Retina (tissue), 1 donor: ENCODE data around the gene ALS2CL.

ENCODE experiments used
- DNase-seq: peaks from one replicate; pipeline ENCODE4 v3.0.0-alpha.2; 2016

ALS2CL gene

DNA sequence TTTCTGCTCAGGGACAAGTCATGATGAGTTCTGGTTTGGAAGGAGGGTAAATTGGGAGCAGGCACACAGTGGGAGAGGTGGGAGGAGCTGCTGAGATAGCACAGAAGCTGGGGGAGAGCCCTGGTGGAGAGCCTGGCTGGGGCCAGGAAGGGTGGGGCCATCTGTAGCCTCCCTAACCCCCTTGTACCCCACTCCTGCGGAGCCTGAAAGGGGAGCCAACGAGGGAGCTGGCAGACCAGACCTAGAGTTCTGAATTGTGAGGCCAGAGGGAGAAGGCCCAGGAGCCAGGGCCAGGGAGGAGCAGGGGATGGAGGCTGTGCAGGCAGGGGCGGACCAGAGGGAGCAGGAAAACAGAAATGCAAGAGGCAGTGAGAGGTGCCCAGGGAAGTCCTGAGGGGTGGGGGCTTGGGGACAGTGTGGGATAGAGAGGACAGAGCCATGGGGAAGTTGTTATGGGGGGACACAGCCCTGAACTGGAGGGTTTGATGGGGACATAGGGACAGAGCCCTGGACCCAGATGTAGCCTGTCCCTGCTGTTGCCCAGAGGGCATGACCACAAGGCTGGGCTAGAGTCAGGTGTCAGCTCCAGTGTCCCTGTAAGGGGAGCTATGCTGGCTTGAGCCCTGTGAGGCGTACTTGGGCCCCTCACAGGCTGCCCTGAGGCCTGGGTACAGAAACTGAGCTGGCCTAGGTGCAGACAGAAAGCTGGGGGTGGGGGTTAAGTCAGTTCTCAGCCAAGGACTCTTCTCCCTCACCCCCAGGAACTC is 8.9 kb upstream of the ALS2CL start:
- DNase-seq: no peak

DNA sequence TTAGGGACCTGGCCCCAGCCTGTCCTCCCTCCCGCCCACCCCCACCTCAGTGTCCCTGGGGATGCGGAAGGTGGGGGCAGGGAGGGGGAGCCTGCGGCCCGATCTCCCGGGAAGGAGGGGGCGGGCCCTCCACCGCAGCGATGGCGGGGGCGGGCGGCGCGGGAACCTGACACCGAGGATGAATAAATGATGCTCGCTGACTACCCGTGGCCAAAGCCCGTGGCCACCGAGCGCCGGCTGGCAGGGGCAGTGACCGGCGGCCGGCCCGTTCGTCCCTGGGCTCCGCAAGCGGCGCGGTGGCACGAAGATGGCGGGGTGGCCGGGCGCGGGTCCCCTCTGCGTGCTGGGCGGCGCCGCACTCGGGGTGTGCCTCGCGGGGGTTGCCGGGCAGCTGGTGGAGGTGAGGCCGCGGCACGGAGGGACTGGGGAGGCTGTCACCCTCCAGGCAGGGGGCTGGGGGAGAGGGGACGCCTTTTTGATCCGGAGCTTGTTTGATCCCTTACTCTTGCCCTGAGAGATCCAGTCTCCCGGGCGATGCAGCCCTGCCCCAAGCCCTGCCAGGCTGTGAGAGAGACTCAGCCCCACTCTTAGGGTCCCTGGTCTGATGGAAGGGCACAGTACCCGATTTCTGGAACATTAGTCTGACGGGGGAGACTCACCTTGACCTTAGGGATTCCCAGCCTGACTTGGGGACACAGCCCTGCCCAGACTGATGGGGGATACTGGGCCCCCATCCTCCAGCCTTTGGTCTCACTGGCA is 7.9 kb upstream of the ALS2CL start, which contains the start of gene TMIE:
TSS of gene TMIE (plus strand) at position 212 of the 759 bp plus-strand sequence. CDS start at position 308, 96 bp downstream.
- peak; percentile 57 for DNase-seq

DNA sequence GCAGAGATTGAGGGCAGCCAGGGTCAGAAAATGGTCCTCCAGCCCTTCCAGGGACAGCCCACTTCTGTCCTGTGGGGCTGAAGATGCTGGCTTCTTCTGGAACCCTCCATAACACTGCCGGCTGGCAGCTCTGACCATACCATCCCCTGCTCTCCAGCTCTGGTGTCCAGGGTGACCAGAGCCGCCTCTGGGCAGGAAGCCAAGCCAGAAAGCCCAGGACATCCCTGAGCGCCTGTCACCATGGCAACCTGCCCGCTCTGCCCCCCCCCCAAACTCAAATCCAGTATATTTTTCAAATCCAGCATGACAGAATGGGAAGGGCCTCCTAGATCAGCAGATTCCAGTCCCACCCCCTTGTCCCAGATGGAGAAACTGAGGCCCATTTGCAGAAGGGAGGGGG is 7.3 kb upstream of the ALS2CL start:
- peak; percentile 76 for DNase-seq

DNA sequence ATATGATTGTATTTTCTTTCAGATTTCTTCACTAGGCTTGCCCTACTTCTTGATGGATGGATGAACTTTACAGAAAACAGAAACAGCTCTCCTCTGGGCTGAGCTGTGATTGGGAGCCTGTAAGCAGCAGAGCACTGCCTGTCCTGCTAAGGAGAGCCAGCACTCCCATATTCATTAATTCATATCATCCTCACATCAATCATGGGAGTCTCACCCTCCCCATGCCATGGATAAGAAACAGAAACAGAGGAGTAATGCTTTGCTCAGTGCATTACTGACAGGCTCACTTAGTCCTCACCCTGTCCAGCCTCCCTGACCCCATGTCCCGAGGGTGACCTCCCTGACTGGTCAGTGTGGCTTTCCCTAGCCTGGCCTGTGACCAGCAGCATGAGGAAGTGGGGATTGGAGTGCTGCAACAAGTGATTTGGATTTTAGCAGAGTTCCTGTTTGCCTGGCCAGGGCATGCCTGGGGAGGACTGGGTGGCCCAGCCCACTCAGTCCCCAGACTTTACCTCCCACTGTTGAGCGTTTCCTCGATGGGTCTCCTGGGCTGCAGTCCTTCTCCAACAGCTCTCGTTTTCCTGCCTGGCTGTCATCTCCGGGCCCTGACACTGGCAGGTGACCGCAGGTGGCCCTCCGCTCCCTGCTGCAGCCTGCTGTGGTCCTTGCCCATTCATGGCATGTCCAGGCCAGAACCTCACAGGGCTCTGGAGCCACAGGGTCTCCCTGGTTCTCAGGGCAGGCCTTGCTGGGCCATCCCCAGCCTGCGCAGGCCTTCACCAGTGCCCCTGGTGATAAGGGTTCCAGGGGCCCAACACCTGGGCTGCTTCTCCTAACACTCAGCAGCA is 6.4 kb upstream of the ALS2CL start:
- peak; percentile 33 for DNase-seq

DNA sequence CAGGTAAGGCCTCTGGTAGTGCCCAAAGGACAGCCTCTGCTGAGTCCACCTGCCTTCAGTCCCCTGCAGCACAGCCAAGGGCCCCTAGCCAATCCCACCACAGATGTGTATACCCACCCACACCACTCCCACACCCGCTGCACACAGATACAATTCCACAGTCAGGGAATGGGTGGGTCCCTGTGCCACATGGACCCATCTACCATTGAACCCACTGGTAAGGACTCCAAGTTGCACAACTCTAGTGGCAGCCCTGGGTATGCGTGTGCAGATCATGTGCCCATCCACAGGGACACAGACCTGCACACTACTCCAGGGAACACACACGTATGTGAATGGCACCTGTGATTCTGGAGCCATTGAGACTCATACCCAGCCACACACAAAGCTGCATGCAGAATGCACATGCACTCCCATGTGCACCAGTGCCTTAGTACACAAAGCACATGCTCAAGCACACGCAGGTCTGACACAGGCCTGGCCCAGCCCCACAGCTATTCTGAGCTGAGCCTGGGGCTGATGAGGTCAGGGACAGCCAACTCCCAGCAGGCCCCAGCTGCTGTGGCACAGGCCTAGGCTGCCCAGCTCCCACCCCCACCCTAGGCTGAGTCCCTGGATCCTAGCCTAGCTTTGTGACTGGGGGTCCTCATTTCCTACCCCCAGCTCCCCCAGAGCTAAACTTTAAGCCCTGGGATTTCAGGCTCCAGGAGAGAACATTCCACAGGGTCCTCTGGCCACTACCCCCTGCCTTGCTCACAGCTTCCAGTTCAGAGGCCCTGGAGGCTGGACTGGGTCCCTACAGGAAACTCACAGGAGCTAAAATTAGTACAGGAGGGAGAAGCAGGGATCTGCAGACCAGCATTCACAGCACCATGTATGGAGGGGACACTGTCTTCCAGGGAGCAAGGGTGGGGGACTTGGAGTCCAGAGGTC is 2.7 kb upstream of the ALS2CL start:
- no peak for DNase-seq

DNA sequence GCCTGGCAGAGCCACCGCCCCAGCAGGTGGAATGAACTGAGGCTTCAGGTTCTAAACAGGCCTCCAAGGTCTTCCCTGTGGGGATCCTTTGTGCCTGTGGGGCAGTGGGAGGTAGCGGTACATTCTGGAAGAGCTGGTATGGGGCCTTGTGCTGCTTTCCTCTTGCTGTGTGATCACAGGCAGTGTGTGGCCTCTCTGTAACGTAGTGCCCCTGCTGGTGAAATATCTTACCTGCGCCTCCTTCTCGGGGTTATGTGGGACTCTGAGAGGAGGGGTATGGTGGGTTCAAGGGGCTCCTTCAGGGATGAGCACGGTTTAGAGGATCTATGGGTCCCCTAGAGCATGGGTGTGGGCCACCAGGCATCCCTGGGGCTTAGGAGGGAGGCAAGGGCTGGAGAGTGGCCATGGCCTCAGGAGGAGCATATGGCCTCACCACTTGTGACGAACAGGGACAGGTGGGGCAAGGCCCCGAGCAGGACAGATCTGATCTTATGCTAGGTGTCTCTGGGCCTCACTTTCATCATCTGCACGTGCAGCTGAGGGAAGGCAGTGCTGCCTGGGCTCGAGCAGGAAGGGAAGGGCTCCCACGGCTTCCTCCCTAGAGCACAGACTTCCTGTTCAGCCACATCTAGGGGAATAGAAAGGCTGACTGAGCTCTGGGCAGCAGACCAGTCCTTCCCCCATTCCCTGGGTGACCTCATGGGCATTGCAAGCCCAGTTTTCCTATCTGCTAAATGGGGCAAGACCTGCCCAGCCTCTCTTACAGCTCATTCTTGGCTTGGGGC is 1.9 kb upstream of the ALS2CL start:
- DNase-seq: peak; percentile 48

DNA sequence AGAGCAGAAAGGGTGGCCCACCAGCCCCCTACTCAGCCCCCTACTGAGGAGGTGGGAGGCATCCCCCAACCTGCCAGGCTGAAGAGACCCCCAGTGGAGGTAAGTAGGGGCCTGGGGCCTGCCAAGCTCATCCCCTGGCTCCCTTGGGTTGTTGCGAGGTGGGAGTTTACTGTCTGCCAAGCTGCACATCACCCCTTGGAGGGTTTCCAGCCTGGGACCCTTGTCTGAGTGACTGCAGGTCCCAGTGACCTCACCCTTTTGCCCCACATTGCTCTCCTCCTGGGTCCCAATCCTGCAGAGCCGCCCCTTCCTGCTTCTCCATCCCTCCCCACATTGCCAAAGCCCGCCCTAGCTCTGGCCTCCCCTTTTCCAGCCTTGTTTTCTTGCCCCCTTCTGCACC is 1.0 kb upstream of the ALS2CL start:
- no peak for DNase-seq

DNA sequence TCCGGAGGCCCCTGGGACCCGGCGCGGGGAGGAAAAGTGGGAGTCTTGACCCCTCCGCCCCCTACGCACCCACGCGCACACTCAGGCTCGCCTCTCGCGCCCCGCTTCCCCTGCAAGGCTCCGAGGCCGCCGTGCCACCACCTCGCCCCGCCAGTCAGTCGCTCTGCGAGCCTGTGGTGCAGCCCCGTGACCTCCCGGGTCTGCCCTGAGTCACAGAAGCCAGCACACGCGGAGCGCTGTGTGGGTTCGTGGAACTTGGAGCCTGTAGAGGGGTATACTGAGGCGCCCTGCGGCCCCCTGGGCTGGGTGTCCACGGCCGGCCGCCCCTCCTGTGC is 380 bp upstream of the ALS2CL start:
- peak; percentile 63 for DNase-seq

DNA sequence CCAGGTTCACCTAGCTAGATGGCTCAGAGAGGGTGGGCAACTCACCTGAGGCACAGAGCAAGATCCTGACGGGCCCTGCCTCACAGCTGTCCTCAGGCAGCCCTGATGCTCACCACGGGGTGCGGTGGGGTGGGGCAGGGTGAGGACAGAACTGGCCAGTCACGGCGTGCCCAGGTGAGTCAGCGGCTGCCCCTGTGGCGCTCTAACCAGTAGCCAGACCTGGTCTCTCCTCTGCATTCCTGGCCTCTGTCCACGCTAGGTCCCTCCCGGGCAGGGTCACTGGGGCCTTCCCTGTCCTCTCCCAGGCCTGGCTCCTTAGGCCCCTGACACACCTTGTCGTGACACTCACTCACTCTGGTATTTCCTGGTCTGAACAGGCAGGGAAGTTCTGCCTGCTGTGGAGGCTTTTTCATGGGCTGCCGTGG is 901 bp downstream of the ALS2CL start:
- DNase-seq: no peak

DNA sequence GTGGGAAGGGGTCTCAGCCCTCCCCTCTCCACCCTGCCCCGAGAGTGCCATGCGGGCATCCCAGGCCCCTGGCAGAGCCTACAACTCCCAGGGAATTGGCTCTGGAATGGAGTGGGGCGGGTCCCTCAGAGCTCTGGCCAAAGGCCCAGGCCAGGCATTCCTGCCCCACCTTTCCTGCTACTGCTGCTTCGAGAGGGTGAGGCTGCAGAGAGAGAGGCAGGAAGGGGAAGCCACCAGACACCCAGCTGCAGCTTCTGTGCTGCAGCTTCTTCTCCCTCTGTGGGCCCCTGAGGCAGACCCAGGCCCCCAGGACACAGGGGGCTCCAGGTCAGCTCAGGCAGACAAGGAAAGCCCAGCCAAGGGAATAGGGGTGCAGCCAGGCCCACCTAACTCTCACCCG is 2.7 kb downstream of the ALS2CL start:
- no peak for DNase-seq

DNA sequence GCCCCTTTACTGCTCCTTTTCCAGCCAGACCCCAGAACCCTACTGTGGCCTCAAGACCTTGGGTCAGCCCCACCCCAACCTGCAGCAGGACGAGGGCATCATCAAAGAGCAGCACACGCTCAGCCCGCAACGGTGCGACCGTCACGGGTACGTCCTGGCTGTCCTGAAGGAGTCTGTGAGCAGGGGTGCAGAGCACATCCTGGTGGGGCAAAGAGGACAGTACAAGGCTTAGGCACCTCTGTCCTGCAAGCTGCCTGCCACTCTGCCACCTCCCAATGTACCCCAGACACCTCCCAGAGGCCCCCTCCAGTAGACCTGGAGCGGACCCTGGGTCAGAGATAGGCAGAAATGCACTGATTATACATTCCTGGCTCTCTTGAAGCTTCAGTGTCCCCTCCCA is 8.0 kb downstream of the ALS2CL start:
- no peak for DNase-seq

DNA sequence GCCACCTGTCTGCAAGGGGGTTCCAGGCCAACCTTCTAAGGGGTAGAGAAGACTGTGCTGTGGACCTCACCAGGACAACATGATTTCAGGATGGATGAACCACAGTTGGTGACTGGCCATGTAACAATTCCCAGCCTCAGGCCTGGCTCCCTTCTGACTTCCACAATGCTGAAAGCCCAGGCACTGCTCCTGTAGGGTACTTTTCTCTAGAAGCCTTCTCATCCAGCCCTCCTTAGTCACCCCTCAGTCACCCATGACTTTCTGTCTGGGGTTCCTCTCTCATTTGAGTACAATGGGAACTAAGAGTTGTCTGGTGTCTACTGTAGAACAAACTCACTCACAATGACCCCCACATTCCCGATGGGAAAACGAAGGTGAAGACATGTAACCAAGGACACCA is 8.6 kb downstream of the ALS2CL start:
- no peak for DNase-seq

DNA sequence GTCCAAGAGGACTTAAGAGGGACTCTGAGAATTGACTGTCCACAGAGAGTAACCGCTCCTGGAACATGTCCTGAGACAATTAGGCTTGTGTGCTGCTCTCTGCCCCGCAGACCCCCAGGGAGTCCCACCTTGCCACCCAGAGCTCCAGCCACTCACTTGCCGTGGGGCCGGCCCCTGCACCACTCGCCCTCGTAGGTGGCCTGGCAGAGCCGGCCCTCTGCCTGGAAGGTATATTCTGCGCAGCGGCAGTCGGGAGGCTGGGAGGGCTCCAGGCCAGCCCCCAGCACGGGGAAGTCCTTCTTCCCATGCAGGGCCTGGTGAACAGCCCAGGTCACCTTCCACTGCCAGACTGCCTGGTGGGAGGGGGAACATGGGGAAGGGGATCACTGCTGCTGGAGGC is 10.5 kb downstream of the ALS2CL start:
- DNase-seq: no peak

DNA sequence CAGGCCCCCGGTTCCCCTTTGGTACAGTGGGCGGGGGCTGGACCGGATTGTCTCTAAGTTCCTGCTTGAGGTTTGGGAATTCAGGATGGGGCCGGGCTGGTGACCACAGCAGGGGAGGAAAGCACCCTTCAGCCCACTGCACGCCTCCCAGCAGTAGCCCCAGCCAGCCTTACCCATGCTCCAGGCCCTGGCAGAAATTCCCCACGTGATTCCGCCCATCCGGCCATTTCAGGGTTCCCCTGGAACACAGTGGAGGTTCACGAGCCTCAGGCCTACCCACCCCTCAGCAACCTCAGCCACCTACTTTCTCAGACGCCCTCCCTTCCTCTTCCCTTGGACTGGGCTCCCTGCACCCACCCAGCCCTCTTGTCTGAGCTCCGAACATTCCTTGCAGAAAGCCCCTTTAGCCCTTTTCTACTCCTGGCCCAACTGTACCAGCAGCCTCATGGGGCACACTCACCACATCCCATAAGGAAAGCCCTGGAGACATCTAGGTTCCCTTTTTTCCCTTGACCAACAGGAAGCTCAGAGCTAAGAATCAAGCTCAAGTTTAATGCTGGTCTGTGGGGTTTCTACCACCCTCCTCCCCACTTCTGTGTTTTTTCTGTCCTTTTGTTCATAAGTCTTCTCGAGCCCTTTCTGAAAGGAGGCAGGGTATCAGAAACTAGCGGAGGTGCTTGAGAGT is 11.5 kb downstream of the ALS2CL start:
- DNase-seq: no peak

DNA sequence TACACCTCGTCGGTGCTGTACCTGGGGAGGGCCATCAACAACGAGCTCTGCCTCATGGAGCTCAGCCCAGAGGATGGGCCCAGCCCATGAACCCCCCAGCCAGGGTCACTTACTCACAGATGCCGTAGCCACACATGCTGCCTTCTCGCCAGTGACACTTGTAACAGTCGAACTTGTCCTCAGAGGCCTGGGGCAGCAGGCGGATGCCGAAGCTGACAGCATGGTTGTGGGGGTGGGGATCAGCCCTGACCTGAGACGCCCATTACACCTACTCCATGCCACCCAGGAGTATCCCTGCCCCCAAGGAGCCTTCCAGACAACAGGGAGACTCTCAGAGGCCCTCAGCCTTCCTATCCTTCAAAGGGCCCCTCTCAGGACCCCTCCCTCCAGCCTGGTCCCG is 12.1 kb downstream of the ALS2CL start:
- DNase-seq: no peak

DNA sequence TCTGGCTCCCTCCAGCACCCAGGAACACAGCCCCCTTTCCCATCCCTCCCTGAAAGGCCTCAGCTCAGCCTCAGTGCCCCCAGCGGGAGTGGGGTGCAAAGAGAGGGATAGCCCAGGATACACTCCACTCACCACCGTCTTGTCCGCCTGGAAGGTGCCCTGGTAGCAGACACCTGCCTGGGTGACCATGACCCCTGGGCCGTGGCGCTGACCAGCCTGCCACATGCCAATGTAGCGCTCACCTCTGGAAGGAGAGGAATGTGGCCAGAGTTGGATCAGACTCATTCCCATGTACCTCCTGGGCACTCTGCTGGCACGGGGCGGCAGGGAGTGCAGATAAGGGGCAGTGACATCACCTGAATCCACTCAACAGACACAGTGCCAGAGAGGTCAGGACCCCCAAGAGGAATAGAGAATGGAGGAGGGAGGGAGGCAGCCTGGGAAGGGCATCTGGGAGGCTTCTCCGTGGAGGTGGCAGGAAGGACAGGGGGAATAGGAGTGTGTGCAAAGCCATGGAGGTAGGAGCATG is 13.1 kb downstream of the ALS2CL start:
- DNase-seq: no peak

DNA sequence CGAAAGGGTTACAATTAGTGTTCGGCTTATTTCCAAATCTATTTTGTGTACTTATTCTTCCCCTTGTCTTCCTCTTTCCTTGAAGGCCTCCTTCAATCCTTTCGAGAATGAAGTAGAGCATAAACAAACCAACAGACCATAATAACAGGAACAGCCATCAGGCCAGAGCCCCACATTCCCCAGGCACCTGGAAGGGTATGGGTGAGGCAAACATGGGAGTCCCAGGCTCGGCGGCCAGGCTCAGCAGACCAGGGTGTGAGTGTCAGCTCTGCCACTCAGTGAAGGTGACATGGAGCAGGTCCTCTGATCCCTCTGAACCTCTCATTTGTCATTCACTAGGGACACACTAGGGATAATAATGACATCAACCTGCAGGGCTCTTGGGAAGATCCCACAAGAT is 13.8 kb downstream of the ALS2CL start:
- DNase-seq: no peak

DNA sequence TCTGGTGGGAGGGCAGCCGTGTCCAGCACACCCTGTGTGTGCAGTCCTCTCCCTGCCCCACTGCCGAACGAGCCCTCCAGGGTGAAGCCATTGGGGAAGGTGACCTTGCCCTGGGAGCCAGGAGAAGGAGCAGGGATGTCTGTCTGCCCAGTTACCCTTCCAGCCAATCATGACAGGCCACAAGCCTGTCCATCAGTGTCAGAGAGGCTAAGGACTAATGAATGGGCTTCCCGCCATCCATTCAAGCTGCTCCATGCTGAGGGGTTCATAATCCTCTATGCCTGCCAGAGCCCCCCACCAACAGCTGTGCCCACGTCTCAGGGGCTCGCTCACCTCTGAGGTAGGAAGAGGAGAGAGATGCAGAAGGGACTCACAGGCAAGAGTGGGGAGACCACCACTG is 15.2 kb downstream of the ALS2CL start:
- no peak for DNase-seq

DNA sequence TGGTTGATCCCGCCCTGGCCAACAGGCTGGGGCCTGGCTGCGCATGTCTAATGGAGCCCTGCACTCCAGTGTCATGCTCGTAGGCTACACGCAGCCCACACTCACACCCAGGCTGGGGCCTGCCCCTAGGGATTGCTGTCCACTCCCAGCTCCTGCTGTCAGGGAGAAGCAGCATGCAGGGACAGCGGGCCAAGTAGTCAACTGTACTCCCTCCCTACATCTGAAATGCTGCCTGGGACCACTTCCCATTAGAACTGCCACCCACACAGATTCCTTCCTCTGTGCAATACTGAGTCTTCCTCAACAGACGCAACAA is 16.1 kb downstream of the ALS2CL start:
- DNase-seq: no peak

DNA sequence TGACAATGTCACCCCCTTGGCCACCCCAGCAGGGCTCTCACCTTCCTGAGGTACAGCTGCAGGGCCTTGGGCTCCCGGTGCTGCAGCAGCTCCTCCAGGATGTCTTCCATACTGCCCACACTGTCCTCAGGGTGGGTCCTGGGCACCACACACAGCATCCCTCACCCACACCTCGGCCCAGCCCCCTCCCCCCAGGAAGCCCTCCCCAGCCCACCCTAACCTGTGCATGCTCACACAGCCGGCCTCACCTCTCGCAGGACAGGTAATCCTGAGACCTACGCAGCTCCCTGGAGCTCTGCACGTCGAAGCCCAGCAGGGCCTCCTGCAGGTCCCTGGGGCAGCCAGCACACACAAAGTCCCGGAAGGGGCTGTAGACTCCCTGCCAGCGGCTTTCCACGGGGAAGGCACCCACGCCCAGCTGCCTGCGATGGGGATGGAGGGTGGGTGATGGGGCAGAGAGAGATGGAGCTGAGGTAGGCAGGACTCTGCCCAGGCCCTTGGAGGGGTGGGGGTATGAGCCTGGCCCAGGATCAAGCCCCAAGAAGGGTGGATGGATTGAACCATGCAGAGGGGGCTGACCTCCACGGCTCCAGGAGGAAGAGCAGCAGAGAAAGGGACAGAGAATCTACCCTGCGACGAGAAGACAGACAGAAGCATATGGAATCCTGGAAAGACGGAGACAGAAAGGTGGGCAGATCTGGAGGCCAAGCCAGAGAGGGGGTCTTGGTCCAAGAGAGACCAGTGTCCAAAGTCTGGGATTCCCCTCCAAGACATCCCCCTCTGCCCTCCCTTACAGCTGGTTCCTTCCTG is 16.7 kb downstream of the ALS2CL start:
- no peak for DNase-seq
